HG02763 (cell line): ENCODE results near the gene QARS1.

Experiments
- ATAC-seq: cut with Tn5 transposase; IDR thresholded peaks from one replicate; pipeline ENCODE4 v1.9.1; 2021; ENCODE audit warnings: mild to moderate bottlenecking, moderate library complexity; ENCODE audit not compliant: unreplicated experiment

The QARS1 gene

GRCh38 chr3:49104427-49105291 is at the start of gene QARS1:
Gene QARS1 (minus strand): TSS chr3:49104757. CDS start chr3:49104733, 24 bp downstream.
- peak; percentile 87 for ATAC-seq

- no peak for ATAC-seq
Measured at GRCh38 chr3:49153349-49153912, 48.9 kb upstream of the QARS1 start.

GRCh38 chr3:49151610-49152009 is 47.1 kb upstream of the QARS1 start:
- no peak for ATAC-seq

GRCh38 chr3:49148159-49148558 is 43.6 kb upstream of the QARS1 start:
- no peak for ATAC-seq

GRCh38 chr3:49140080-49140479 is 35.5 kb upstream of the QARS1 start:
- no peak for ATAC-seq

GRCh38 chr3:49135499-49135898 is 30.9 kb upstream of the QARS1 start:
- ATAC-seq: no peak

- no peak for ATAC-seq
Measured at GRCh38 chr3:49134471-49135265, 30.1 kb upstream of the QARS1 start.

- no peak for ATAC-seq
Measured at GRCh38 chr3:49133226-49133951, 28.8 kb upstream of the QARS1 start.

- ATAC-seq: no peak
Measured at GRCh38 chr3:49132437-49133225, 28.1 kb upstream of the QARS1 start, which contains the start of gene LAMB2. Gene LAMB2 (minus strand): TSS chr3:49133050. CDS start chr3:49132867, 183 bp downstream.

GRCh38 chr3:49132073-49132436 is 27.5 kb upstream of the QARS1 start:
- ATAC-seq: no peak

GRCh38 chr3:49131576-49131975 is 27.0 kb upstream of the QARS1 start:
- no peak for ATAC-seq

GRCh38 chr3:49131040-49131439 is 26.5 kb upstream of the QARS1 start:
- no peak for ATAC-seq

GRCh38 chr3:49124991-49125670 is 20.6 kb upstream of the QARS1 start:
- no peak for ATAC-seq

GRCh38 chr3:49124203-49124602 is 19.6 kb upstream of the QARS1 start:
- ATAC-seq: no peak

GRCh38 chr3:49123687-49124086 is 19.1 kb upstream of the QARS1 start:
- no peak for ATAC-seq

GRCh38 chr3:49122886-49123545 is 18.5 kb upstream of the QARS1 start:
- ATAC-seq: no peak

- ATAC-seq: no peak
Measured at GRCh38 chr3:49122451-49122850, 17.9 kb upstream of the QARS1 start.

- no peak for ATAC-seq
Measured at GRCh38 chr3:49122022-49122421, 17.5 kb upstream of the QARS1 start.

- no peak for ATAC-seq
Measured at GRCh38 chr3:49121132-49121736, 16.7 kb upstream of the QARS1 start.
